NB4 (cell line): ENCODE measurements around the gene CRYBB1.

Source experiments
- DNase-seq: peaks from one replicate; pipeline ENCODE4 v3.0.0; 2010; ENCODE audit warnings: low read depth
- H3K4me3 ChIP-seq: one replicate; pipeline ENCODE4 v1.5.1; 2011; ENCODE audit warnings: mild to moderate bottlenecking, low read depth, low read length, moderate library complexity
- CTCF ChIP-seq: IDR thresholded peaks from one replicate; pipeline ENCODE4 v1.5.1; 2012; ENCODE audit warnings: low read depth, low read length
- MAX ChIP-seq: IDR thresholded peaks from 2 replicates; pipeline ENCODE4 v1.6.1; 2011; ENCODE audit warnings: low read depth, low read length
- MYC ChIP-seq: IDR thresholded peaks from 2 replicates; pipeline ENCODE4 v1.6.1; 2011; ENCODE audit warnings: low read depth, low read length
- POLR2A ChIP-seq: IDR thresholded peaks from 2 replicates; pipeline ENCODE4 v1.6.1; 2011; ENCODE audit warnings: mild to moderate bottlenecking; ENCODE audit not compliant: insufficient read length; ENCODE audit errors: extremely low read depth

The CRYBB1 gene

GRCh38 chr22:26585104-26585790, 32.6 kb downstream of the CRYBB1 start:
- TF ChIP-seq MYC (no peak), MAX (no peak), POLR2A (no peak), CTCF (no peak)
- DNase-seq: no peak
- no peak overlapping the region for H3K4me3 ChIP-seq

- H3K4me3 ChIP-seq: no peak overlapping the region
- DNase-seq: no peak
- TF ChIP-seq MYC (no peak), POLR2A (no peak), CTCF (no peak), MAX (no peak)
Observed at GRCh38 chr22:26584010-26584409, 33.8 kb downstream of the CRYBB1 start.

- no peak overlapping the region for H3K4me3 ChIP-seq
- TF ChIP-seq MYC (no peak), POLR2A (no peak), MAX (no peak), CTCF (no peak)
- no peak for DNase-seq
Observed at GRCh38 chr22:26581633-26582168, 36.1 kb downstream of the CRYBB1 start.

DNA sequence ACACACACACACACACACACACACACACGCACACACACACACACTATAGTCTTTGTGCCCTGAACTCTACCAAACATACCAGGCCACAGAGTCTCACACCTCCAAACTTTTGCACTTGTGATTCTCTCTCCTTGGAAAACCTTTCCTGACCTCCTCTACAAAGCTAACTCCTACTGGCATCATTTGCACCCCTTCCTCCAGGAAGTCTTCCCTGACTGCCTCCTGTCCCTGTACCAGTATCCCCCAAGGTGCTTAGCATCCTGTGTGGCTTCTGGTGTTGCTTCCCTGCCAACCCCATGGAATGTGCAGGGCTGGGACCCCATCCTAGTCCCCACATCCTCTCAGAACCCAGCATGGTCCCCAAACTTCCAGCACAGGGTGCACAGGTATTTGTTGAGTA, 36.8 kb downstream of the CRYBB1 start:
- no peak for TF ChIP-seq MYC
- no peak for TF ChIP-seq CTCF
- TF ChIP-seq POLR2A: no peak
- TF ChIP-seq MAX: no peak
- H3K4me3 ChIP-seq: no peak overlapping the region
- no peak for DNase-seq

DNA sequence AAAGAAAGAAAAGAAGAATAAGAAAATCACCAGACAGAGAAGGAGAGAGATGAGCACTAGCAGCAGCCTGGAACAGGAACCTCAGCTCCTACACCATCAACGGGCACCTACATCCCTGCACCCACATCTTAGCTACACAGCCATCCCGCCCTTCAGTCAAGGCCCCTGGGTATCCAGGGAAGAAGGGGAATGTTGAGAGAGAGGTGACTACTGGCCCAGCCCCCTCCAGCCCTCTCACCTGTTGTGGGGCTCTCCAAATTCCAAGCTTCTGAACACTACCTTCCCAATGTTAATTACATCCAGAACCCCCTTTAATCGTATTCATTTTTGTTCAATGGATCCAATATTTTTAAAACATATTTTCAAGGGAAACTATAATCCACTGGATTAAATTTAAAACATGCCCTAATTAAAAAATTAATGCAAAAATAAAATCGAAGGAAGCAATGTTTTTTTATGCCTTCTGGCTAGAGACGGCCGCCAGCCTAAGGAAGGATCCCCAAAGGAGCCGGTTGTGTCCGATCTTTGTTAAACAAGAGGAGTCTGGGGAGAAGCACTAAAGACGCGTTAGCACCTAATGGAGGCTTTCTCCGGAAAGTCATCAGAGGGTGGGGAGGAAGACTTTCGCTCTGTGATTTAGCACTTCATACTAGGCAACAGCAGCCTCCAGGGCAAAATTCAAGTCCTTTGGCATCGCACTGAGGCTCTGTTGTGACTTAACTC, 37.4 kb downstream of the CRYBB1 start:
- TF ChIP-seq MYC (no peak), MAX (no peak), CTCF (no peak), POLR2A (no peak)
- no peak overlapping the region for H3K4me3 ChIP-seq
- no peak for DNase-seq
